Measurements from ENCODE around the gene MACO1. TPM values are rescaled to one million over a fixed set of nuclear protein-coding genes. Genes with fewer than 3 reads are reported as not detected.

MACO1 gene
- total and polyA plus RNA-seq, 10 of the 15 experiments (the other 5 are each of a cell fraction or from before 2014, with no cell fraction given) = 3.2 to 19.8 (median 10.3) TPM

DNA sequence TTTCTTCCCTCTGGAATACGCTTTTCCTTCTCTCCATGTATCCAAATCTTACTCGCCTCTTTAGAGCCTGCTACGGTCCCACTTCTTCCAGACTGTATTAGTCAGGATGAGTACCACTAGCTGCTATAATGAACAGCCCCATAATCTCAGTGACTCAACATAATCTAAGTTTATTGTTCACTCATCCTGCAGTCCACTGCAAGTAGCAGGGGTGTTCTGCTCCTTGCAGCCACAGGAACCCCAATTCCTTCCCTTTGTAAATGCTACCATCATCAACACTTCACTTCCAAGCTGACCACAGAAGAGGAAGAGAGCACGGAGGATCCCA lies 94.6 kb downstream of the MACO1 start:
- BruUV-seq (replicated peaks) = no TSS peak
- no peak for DNase-seq (ENCODE audit: low read depth, low spot score)
- no peaks in the 10 kb centered on the region for H3K36me3 ChIP-seq (ENCODE audit: control insufficient read depth in 2 of 2, insufficient read depth in 2 of 2, low read length in 1 of 2)
- no peaks in the 10 kb centered on the region for H3K9me3 ChIP-seq (replicated peaks; ENCODE audit: control insufficient read depth, insufficient read depth, low read length)
- ChIA-PET POLR2A (no interaction called here), RAD21 (ENCODE audit: unreplicated experiment) (interaction anchor here (1.2 to 1.3 kb wide), 2 partner anchors 25 to 285 kb away, joined by 3 read pairs; no protein-coding TSS in a partner anchor), CTCF (interaction anchor here (0.6 to 1.3 kb wide), 3 partner anchors 38 to 1334 kb away, joined by 3 to 6 read pairs (median 3); no protein-coding TSS in a partner anchor), SMC1A (ENCODE audit: uncharacterized antibody, unreplicated experiment) (interaction anchor here (1.5 kb wide), 1 partner anchor 76 kb away, joined by 3 read pairs; no protein-coding TSS in a partner anchor)
- no peaks in the 10 kb centered on the region for H3K4me1 ChIP-seq (ENCODE audit: control insufficient read depth, insufficient read depth, low read length)
- no peak for ATAC-seq
- no peak overlapping the region for H2AFZ ChIP-seq (ENCODE audit: control insufficient read depth, low read depth, low read length)
- WGBS (ENCODE audit: insufficient coverage, insufficient replicate concordance, low lambda C conversion rate, missing lambda C conversion rate) = 39% methylated on average over 4 of the region's 4 CpGs
- no peak overlapping the region for H3K27ac ChIP-seq (ENCODE audit: control insufficient read depth, insufficient read depth)
- H3K4me3 ChIP-seq = no peak overlapping the region
- no peak for FAIRE-seq
- intact Hi-C loops (cut with micrococcal nuclease; ENCODE audit: unreplicated experiment) (loop anchor here (10.0 kb wide), 1 partner anchor 241 kb away; no protein-coding TSS in a partner anchor), in situ Hi-C loops (cut with MboI) (no loop called here)
- no peaks in the 10 kb centered on the region for H4K20me1 ChIP-seq (ENCODE audit: control insufficient read depth, insufficient read depth)
- TF ChIP-seq YY1 (IDR thresholded peaks at IDR 0.05; ENCODE audit: low read depth, low read length) (no peak), SMAD1 (IDR thresholded peaks at IDR 0.05; ENCODE audit: low read depth, partially characterized antibody) (no peak), MYB (IDR thresholded peaks at IDR 0.05; ENCODE audit: borderline replicate concordance, low read depth, low read length) (no peak), RELA (IDR thresholded peaks at IDR 0.05; ENCODE audit: borderline replicate concordance, partially characterized antibody) (no peak), NRF1 (conservative IDR thresholded peaks at IDR 0.05; ENCODE audit: low read depth, low read length) (no peak), NBN (IDR thresholded peaks at IDR 0.05) (no peak), RAD51 (IDR thresholded peaks at IDR 0.05) (no peak), HDAC2 (IDR thresholded peaks at IDR 0.05) (no peak), KLF5 (IDR thresholded peaks at IDR 0.05; ENCODE audit: partially characterized antibody) (no peak)
- TF ChIP-seq, protein P1, sequence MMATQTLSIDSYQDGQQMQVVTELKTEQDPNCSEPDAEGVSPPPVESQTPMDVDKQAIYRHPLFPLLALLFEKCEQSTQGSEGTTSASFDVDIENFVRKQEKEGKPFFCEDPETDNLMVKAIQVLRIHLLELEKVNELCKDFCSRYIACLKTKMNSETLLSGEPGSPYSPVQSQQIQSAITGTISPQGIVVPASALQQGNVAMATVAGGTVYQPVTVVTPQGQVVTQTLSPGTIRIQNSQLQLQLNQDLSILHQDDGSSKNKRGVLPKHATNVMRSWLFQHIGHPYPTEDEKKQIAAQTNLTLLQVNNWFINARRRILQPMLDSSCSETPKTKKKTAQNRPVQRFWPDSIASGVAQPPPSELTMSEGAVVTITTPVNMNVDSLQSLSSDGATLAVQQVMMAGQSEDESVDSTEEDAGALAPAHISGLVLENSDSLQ (IDR thresholded peaks at IDR 0.05) = no peak
- TF ChIP-seq, protein P2, sequence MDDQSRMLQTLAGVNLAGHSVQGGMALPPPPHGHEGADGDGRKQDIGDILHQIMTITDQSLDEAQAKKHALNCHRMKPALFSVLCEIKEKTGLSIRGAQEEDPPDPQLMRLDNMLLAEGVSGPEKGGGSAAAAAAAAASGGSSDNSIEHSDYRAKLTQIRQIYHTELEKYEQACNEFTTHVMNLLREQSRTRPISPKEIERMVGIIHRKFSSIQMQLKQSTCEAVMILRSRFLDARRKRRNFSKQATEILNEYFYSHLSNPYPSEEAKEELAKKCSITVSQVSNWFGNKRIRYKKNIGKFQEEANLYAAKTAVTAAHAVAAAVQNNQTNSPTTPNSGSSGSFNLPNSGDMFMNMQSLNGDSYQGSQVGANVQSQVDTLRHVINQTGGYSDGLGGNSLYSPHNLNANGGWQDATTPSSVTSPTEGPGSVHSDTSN (IDR thresholded peaks at IDR 0.05; ENCODE audit: insufficient replicate concordance, low read depth, low read length) = no peak
- TF ChIP-seq, protein P3, sequence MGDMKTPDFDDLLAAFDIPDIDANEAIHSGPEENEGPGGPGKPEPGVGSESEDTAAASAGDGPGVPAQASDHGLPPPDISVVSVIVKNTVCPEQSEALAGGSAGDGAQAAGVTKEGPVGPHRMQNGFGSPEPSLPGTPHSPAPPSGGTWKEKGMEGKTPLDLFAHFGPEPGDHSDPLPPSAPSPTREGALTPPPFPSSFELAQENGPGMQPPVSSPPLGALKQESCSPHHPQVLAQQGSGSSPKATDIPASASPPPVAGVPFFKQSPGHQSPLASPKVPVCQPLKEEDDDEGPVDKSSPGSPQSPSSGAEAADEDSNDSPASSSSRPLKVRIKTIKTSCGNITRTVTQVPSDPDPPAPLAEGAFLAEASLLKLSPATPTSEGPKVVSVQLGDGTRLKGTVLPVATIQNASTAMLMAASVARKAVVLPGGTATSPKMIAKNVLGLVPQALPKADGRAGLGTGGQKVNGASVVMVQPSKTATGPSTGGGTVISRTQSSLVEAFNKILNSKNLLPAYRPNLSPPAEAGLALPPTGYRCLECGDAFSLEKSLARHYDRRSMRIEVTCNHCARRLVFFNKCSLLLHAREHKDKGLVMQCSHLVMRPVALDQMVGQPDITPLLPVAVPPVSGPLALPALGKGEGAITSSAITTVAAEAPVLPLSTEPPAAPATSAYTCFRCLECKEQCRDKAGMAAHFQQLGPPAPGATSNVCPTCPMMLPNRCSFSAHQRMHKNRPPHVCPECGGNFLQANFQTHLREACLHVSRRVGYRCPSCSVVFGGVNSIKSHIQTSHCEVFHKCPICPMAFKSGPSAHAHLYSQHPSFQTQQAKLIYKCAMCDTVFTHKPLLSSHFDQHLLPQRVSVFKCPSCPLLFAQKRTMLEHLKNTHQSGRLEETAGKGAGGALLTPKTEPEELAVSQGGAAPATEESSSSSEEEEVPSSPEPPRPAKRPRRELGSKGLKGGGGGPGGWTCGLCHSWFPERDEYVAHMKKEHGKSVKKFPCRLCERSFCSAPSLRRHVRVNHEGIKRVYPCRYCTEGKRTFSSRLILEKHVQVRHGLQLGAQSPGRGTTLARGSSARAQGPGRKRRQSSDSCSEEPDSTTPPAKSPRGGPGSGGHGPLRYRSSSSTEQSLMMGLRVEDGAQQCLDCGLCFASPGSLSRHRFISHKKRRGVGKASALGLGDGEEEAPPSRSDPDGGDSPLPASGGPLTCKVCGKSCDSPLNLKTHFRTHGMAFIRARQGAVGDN (IDR thresholded peaks at IDR 0.05) = no peak
- TF ChIP-seq, protein P4, sequence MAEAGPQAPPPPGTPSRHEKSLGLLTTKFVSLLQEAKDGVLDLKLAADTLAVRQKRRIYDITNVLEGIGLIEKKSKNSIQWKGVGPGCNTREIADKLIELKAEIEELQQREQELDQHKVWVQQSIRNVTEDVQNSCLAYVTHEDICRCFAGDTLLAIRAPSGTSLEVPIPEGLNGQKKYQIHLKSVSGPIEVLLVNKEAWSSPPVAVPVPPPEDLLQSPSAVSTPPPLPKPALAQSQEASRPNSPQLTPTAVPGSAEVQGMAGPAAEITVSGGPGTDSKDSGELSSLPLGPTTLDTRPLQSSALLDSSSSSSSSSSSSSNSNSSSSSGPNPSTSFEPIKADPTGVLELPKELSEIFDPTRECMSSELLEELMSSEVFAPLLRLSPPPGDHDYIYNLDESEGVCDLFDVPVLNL (IDR thresholded peaks at IDR 0.05; ENCODE audit: low read depth, low read length) = no peak
- no peaks in the 10 kb centered on the region for H3K27me3 ChIP-seq (replicated peaks in 1 of 2; ENCODE audit: control insufficient read depth in 2 of 2, insufficient read depth in 2 of 2, low read length in 1 of 2)
- H3K79me2 ChIP-seq (ENCODE audit: control insufficient read depth, insufficient read depth, low read length) = no peaks in the 10 kb centered on the region
- H3K9ac ChIP-seq (ENCODE audit: control insufficient read depth, insufficient read depth, low read length) = no peak overlapping the region
- no peak overlapping the region for H3K4me2 ChIP-seq (ENCODE audit: control insufficient read depth, insufficient read depth)
